K562 (cell line): ENCODE measurements around the gene PELI2. TPM values are rescaled to one million over a fixed set of nuclear protein-coding genes. Genes with fewer than 3 reads are reported as not detected.

Source experiments
- ATAC-seq: fragments of 200-7000 bp; cut with Tn5 transposase; 3 replicates; pipeline ENCODE4 v1.9.1; 2020; ENCODE audit warnings: moderate library complexity
- BruUV-seq: library from RNA; stranded (reverse); fragments of 400-500 nt; replicated peaks from 2 replicates; lab custom pipeline; 2021; lab: Mats Ljungman, UMichigan
- CTCF ChIA-PET: fragments of 300-600 bp; formaldehyde crosslinking; extraction: SDS; loops from one replicate; lab custom pipeline; 2021; ENCODE audit warnings: low intra/inter-chr PET ratio; lab: Yijun Ruan, JAX
- POLR2A ChIA-PET: fragments of 300-600, 350-650 bp; sonication (Branson Sonifier 250); formaldehyde crosslinking; extraction: SDS; loops from one replicate; lab custom pipeline; 2021; ENCODE audit warnings: antibody characterized with exemption, inconsistent platforms; lab: Yijun Ruan, JAX
- DNase-seq, 4 experiments: peaks; one replicate each; pipeline versions ENCODE4 v3.0.0 to v3.0.0-alpha.2; 2011 to 2018; ENCODE audit warnings: low spot score in 3 of 4, mixed read lengths in 3 of 4; ENCODE audit errors: extremely low read depth in 1 of 4
- FAIRE-seq: peaks from 2 replicates; lab custom pipeline; 2011; peaks lifted over from hg19 to GRCh38; lab: Jason Lieb, UNC
- H2AFZ ChIP-seq: 2 replicates; pipeline ENCODE4 v1.6.0; 2011; ENCODE audit warnings: low read depth, low read length, control low read depth, inconsistent platforms
- H3K27ac ChIP-seq: fragments of 200-600 bp; 3 replicates; pipeline ENCODE4 v1.8.0; 2011; ENCODE audit warnings: low read depth, mild to moderate bottlenecking, control low read depth, inconsistent platforms, low read length, moderate library complexity, mixed read lengths; ENCODE audit errors: extremely low read depth
- H3K27me3 ChIP-seq, 2 experiments: fragments of 300-600 bp in 1 of 2; 2 replicates in 1 of 2; 3 replicates in 1 of 2; pipeline versions ENCODE4 v1.6.0 to v1.8.0; 2011; ENCODE audit warnings: inconsistent platforms in 2 of 2, low read length in 2 of 2, mild to moderate bottlenecking in 1 of 2, mixed read lengths in 1 of 2, moderate library complexity in 1 of 2; ENCODE audit not compliant: control insufficient read depth in 2 of 2, insufficient read depth in 2 of 2
- H3K36me3 ChIP-seq: fragments of 300-600 bp; 3 replicates; pipeline ENCODE4 v1.8.0; 2011; ENCODE audit warnings: mild to moderate bottlenecking, low read length, inconsistent platforms; ENCODE audit not compliant: control insufficient read depth, insufficient read depth
- H3K4me1 ChIP-seq, 2 experiments: fragments of 200-600 bp in 1 of 2; replicated peaks in 1 of 2; 2 replicates in 1 of 2; 3 replicates in 1 of 2; pipeline versions ENCODE4 v1.5.1 to v1.8.0; 2011; ENCODE audit warnings: inconsistent platforms in 2 of 2, low read length in 2 of 2, mild to moderate bottlenecking in 1 of 2, mixed read lengths in 1 of 2, moderate library complexity in 1 of 2; ENCODE audit not compliant: control insufficient read depth in 2 of 2, insufficient read depth in 2 of 2
- H3K4me2 ChIP-seq: 2 replicates; pipeline ENCODE4 v1.6.1; 2011; ENCODE audit warnings: low read length, control low read depth, inconsistent platforms, mixed read lengths; ENCODE audit not compliant: insufficient read depth
- H3K4me3 ChIP-seq: fragments of 200-600 bp; sonication (generic), shearing (Covaris generic); 2 replicates; pipeline ENCODE4 v1.5.1; 2016; ENCODE audit warnings: control low read depth, inconsistent platforms
- H3K79me2 ChIP-seq: fragments of 200-600 bp; 3 replicates; pipeline ENCODE4 v1.8.0; 2011; ENCODE audit warnings: low read length, inconsistent platforms; ENCODE audit not compliant: control insufficient read depth, insufficient read depth
- H3K9ac ChIP-seq, 2 experiments: 2 replicates each; pipeline versions ENCODE4 v1.6.0 to v1.6.1; 2011; ENCODE audit warnings: low read depth in 2 of 2, low read length in 2 of 2, control low read depth in 1 of 2, inconsistent platforms in 1 of 2, mild to moderate bottlenecking in 1 of 2, mixed read lengths in 1 of 2; ENCODE audit not compliant: insufficient read depth in 1 of 2
- H3K9me1 ChIP-seq: one replicate; pipeline ENCODE4 v1.6.0; 2011; ENCODE audit warnings: inconsistent platforms, mild to moderate bottlenecking, low read length, moderate library complexity; ENCODE audit not compliant: control insufficient read depth, insufficient read depth
- H3K9me3 ChIP-seq: replicated peaks from 2 replicates; pipeline ENCODE4 v1.5.1; 2011; ENCODE audit warnings: low read depth, low read length, inconsistent platforms; ENCODE audit not compliant: control insufficient read depth, insufficient read depth
- H4K20me1 ChIP-seq: replicated peaks from 2 replicates; pipeline ENCODE4 v1.6.1; 2011; ENCODE audit warnings: low read length, inconsistent platforms, mixed read lengths; ENCODE audit not compliant: control insufficient read depth, insufficient read depth
- CREB1 ChIP-seq, 2 experiments: sonication (generic) in 1 of 2; formaldehyde crosslinking in 1 of 2; IDR thresholded peaks; 2 replicates each; pipeline versions ENCODE4 v1.6.1 to v1.8.0; 2012 to 2022; ENCODE audit warnings: inconsistent platforms in 1 of 2, mild to moderate bottlenecking in 1 of 2, missing genetic modification reagents in 1 of 2, moderate library complexity in 1 of 2
- CTCFL ChIP-seq: IDR thresholded peaks from 2 replicates; pipeline ENCODE4 v1.6.1; 2011; ENCODE audit warnings: borderline replicate concordance, low read depth, mild to moderate bottlenecking, moderate library complexity, low read length; ENCODE audit not compliant: insufficient read depth, poor library complexity, severe bottlenecking
- E2F8 ChIP-seq: fragments of 450-650 bp; IDR thresholded peaks from 2 replicates; pipeline ENCODE4 v1.7.1; 2018; ENCODE audit warnings: mild to moderate bottlenecking, low read depth; ENCODE audit not compliant: partially characterized antibody
- IRF9 ChIP-seq: fragments of 450-650 bp; IDR thresholded peaks from 2 replicates; pipeline ENCODE4 v1.6.1; 2016; ENCODE audit warnings: missing biosample characterization, missing genetic modification characterization
- MYNN ChIP-seq, 2 experiments: sonication (generic); formaldehyde crosslinking in 1 of 2; IDR thresholded peaks; 2 replicates each; pipeline versions ENCODE4 v1.5.0 to v1.6.1; 2016 to 2020; ENCODE audit warnings: antibody characterized with exemption in 1 of 2, missing genetic modification reagents in 1 of 2
- RBM15 ChIP-seq: fragments of 200-400 bp; formaldehyde crosslinking; IDR thresholded peaks from 2 replicates; pipeline ENCODE4 v1.6.1; 2018; ENCODE audit warnings: mild to moderate bottlenecking, low read length, moderate library complexity; ENCODE audit not compliant: insufficient read depth
- RHOXF2B ChIP-seq: fragments of 250-450 bp; sonication (Bioruptor Pico); conservative IDR thresholded peaks from 2 replicates; pipeline ENCODE4 v1.5.1; 2021
- SREBF2 ChIP-seq: sonication (generic); formaldehyde crosslinking; IDR thresholded peaks from 2 replicates; pipeline ENCODE4 v1.4.0; 2020; ENCODE audit warnings: mild to moderate bottlenecking, missing genetic modification reagents
- TEAD2 ChIP-seq: fragments of 450-650 bp; IDR thresholded peaks from 2 replicates; pipeline ENCODE4 v1.6.1; 2016; ENCODE audit warnings: missing genetic modification characterization, control low read depth, missing compliant biosample characterization
- U2AF2 ChIP-seq: fragments of 200-400 bp; formaldehyde crosslinking; optimal IDR thresholded peaks from 2 replicates; pipeline ENCODE3; 2017; ENCODE audit warnings: low read depth, mild to moderate bottlenecking, low read length
- ZNF354B ChIP-seq: fragments of 250-450 bp; sonication (Bioruptor Pico); IDR thresholded peaks from 2 replicates; pipeline ENCODE4 v1.4.0; 2020
- ZNF75A ChIP-seq: fragments of 450-650 bp; formaldehyde crosslinking; IDR thresholded peaks from 2 replicates; pipeline ENCODE4 v1.4.0; 2020; ENCODE audit warnings: mild to moderate bottlenecking
- WGBS: fragments of 100-300 bp; shearing (Covaris generic); methylation state at CpG from one replicate; pipeline ENCODE4 v1.1.6; 2016; ENCODE audit warnings: low coverage, mixed read lengths; ENCODE audit not compliant: insufficient coverage; ENCODE audit errors: missing lambda C conversion rate; 5-methylcytosine and 5-hydroxymethylcytosine counted together
- in situ Hi-C: fragments of 300-500 bp; cut with MboI; formaldehyde crosslinking; loops from 4 replicates; pipeline ENCODE4 v1.15.0; 2018; ENCODE audit warnings: inconsistent platforms, mixed read lengths
- intact Hi-C: fragments of 100-400 bp; cut with micrococcal nuclease; formaldehyde crosslinking; loops from 2 replicates; pipeline ENCODE4 v1.14.2; 2022
- polyA plus RNA-seq, 8 experiments: library from polyadenylated mRNA; depleted of rRNA in 4 of 8; stranded (reverse) in 5 of 8; unstranded in 3 of 8; fragments of >200 nt; fragmentation: Nextera tagmentation in 2 of 8; fragmentation: Illumina TruSeq in 1 of 8; extraction: Ambion mirVana in 2 of 8; extraction: Trizol in 1 of 8; gene quantifications; 2 replicates each; pipeline versions ENCODE4 v1.2.1 to v1.2.3, GENCODE V29; 2011 to 2014; ENCODE audit warnings: inconsistent platforms in 1 of 8, missing spikeins in 1 of 8
- total RNA-seq, 7 experiments: library from RNA; depleted of rRNA in 6 of 7; stranded (reverse); fragments of >200 nt in 6 of 7; fragmentation: Illumina TruSeq in 2 of 7; extraction: Trizol in 2 of 7; gene quantifications; 2 replicates each; pipeline versions ENCODE4 v1.2.1 to v1.2.3, GENCODE V29; 2011 to 2021; ENCODE audit warnings: low replicate concordance in 1 of 7

The PELI2 gene
- total and polyA plus RNA-seq, 9 of the 15 experiments (the other 6 are each of a cell fraction or from before 2014, with no cell fraction given), result 0.20 to 1.5 (median 0.44) TPM

- TF ChIP-seq ZNF354B (CRISPR knock-in tag), result no peak
- TF ChIP-seq CREB1 (IDR thresholded peaks at IDR 0.05), result no peak
- no peak for TF ChIP-seq CREB1 (CRISPR knock-in tag; IDR thresholded peaks at IDR 0.05)
- no peak for TF ChIP-seq E2F8
- no peak for TF ChIP-seq ZNF75A (CRISPR knock-in tag)
- no peak for TF ChIP-seq SREBF2 (CRISPR knock-in tag)
- TF ChIP-seq U2AF2, result no peak
- TF ChIP-seq RHOXF2B (CRISPR knock-in tag), result no peak
- no peak for TF ChIP-seq IRF9 (tag)
- no peak for TF ChIP-seq CTCFL
- no peak for TF ChIP-seq RBM15
- TF ChIP-seq TEAD2 (tag), result no peak
- TF ChIP-seq MYNN (IDR thresholded peaks at IDR 0.05), result no peak
- no peak for TF ChIP-seq MYNN (CRISPR knock-in tag; IDR thresholded peaks at IDR 0.05)
- no peak for FAIRE-seq
These were observed 10.9 kb downstream of the PELI2 start for GRCh38 chr14:56129092-56129491.

More at GRCh38 chr14:56129092-56129491, 10.9 kb downstream of the PELI2 start:
- BruUV-seq, result no TSS peak
- Histone ChIP-seq H3K36me3 (no peaks in the 10 kb centered on the region), H3K4me3 (no peak overlapping the region), H4K20me1 (no peaks in the 10 kb centered on the region), H3K4me1 (no peaks in the 10 kb centered on the region), H3K27ac (no peak overlapping the region), H2AFZ (no peak overlapping the region), H3K4me2 (no peak overlapping the region), H3K9me1 (no peaks in the 10 kb centered on the region), H3K79me2 (no peaks in the 10 kb centered on the region), H3K9me3 (no peaks in the 10 kb centered on the region), H3K9ac (no peak overlapping the region), H3K27me3 (peaks cover 6 to 14% of the 10 kb centered on the region in 2 experiments; a peak in 4 of 5 replicates)
- CTCF ChIA-PET, result no interaction called here
- in situ Hi-C loops (no loop called here), intact Hi-C loops (no loop called here)
- POLR2A ChIA-PET, result no interaction called here
- DNase-seq (no peak), ATAC-seq (no peak)
- 0% methylated on average over 1 of the region's 3 CpGs for WGBS
